ENCODE results near the gene DLX3. TPM values are rescaled to one million over a fixed set of nuclear protein-coding genes. Genes with fewer than 3 reads are reported as not detected.

Gene DLX3
- polyA plus RNA-seq, 1 donor = 1.2 TPM

GRCh38 chr17:50024808-50025207 is 29.8 kb upstream of the DLX3 start:
- DNase-seq = no peak

GRCh38 chr17:50023520-50023919 is 28.5 kb upstream of the DLX3 start:
- no peak for DNase-seq

- no peak for DNase-seq
Observed at GRCh38 chr17:50022463-50023130, 27.6 kb upstream of the DLX3 start.

GRCh38 chr17:50021681-50022370 is 26.8 kb upstream of the DLX3 start:
- no peak for DNase-seq

- DNase-seq = no peak
Observed at GRCh38 chr17:50020841-50021599, 26.0 kb upstream of the DLX3 start.

GRCh38 chr17:50018909-50019308 is 23.9 kb upstream of the DLX3 start:
- no peak for DNase-seq

GRCh38 chr17:50015146-50015545 is 20.1 kb upstream of the DLX3 start:
- DNase-seq = no peak

- DNase-seq = no peak
Observed at GRCh38 chr17:50014471-50015088, 19.6 kb upstream of the DLX3 start.

GRCh38 chr17:50013079-50013478 is 18.1 kb upstream of the DLX3 start:
- DNase-seq = no peak

GRCh38 chr17:50009282-50009681 is 14.3 kb upstream of the DLX3 start:
- no peak for DNase-seq

GRCh38 chr17:50003911-50004310 is 8.9 kb upstream of the DLX3 start:
- DNase-seq = no peak

- no peak for DNase-seq
Observed at GRCh38 chr17:49998836-49999511, 4.0 kb upstream of the DLX3 start.

GRCh38 chr17:49997773-49998703 is 3.0 kb upstream of the DLX3 start:
- peak; percentile 90 for DNase-seq

GRCh38 chr17:49997301-49997650 is 2.3 kb upstream of the DLX3 start:
- DNase-seq = no peak

- DNase-seq = no peak
Observed at GRCh38 chr17:49996495-49997300, 1.7 kb upstream of the DLX3 start.

GRCh38 chr17:49996121-49996494 is 1.1 kb upstream of the DLX3 start:
- DNase-seq = no peak

- DNase-seq = no peak
Observed at GRCh38 chr17:49994085-49995054, 654 bp downstream of the DLX3 start.

GRCh38 chr17:49993423-49994060 is 1.5 kb downstream of the DLX3 start:
- DNase-seq = no peak
